HG02852 (cell line): ENCODE data around the gene ASB17.
"Not testable (repeated sequence)": the region's sequence is repeated elsewhere in the genome, so short reads cannot be mapped to it uniquely, and the experiment has no call there.

Experiments
- ATAC-seq: cut with Tn5 transposase; IDR thresholded peaks from one replicate; pipeline ENCODE4 v1.9.1; 2021; ENCODE audit warnings: mild to moderate bottlenecking, moderate library complexity; ENCODE audit not compliant: unreplicated experiment

The ASB17 gene

GRCh38 chr1:75932304-75932703 is at the start of gene ASB17:
TSS of gene ASB17 (minus strand) at chr1:75932404. CDS start at chr1:75932291, 113 bp downstream.
- no peak for ATAC-seq

- peak; percentile 49 for ATAC-seq
Measured at GRCh38 chr1:75980972-75981897, 49.0 kb upstream of the ASB17 start.

GRCh38 chr1:75970631-75971030 is 38.4 kb upstream of the ASB17 start:
- no peak for ATAC-seq

- ATAC-seq = no peak
Measured at GRCh38 chr1:75969550-75969949, 37.3 kb upstream of the ASB17 start.

GRCh38 chr1:75967719-75968118 is 35.5 kb upstream of the ASB17 start:
- peak; percentile 56 for ATAC-seq

- ATAC-seq = no peak
Measured at GRCh38 chr1:75964760-75965408, 32.7 kb upstream of the ASB17 start.

GRCh38 chr1:75964110-75964759 is 32.0 kb upstream of the ASB17 start:
- not testable (repeated sequence) for ATAC-seq

- ATAC-seq = no peak
Measured at GRCh38 chr1:75954586-75954985, 22.4 kb upstream of the ASB17 start.

- ATAC-seq = no peak
Measured at GRCh38 chr1:75953461-75953860, 21.3 kb upstream of the ASB17 start.

- ATAC-seq = no peak
Measured at GRCh38 chr1:75952016-75952415, 19.8 kb upstream of the ASB17 start.

GRCh38 chr1:75950176-75950575 is 18.0 kb upstream of the ASB17 start:
- no peak for ATAC-seq

GRCh38 chr1:75943037-75943436 is 10.8 kb upstream of the ASB17 start:
- not testable (repeated sequence) for ATAC-seq

GRCh38 chr1:75937034-75937433 is 4.8 kb upstream of the ASB17 start:
- peak; percentile 84 for ATAC-seq

GRCh38 chr1:75922698-75923097 is 9.5 kb downstream of the ASB17 start:
- ATAC-seq = no peak

- no peak for ATAC-seq
Measured at GRCh38 chr1:75916834-75917233, 15.4 kb downstream of the ASB17 start.

GRCh38 chr1:75908717-75909152 is 23.5 kb downstream of the ASB17 start:
- ATAC-seq = peak; percentile 80

- no peak for ATAC-seq
Measured at GRCh38 chr1:75901371-75901770, 30.8 kb downstream of the ASB17 start.

- ATAC-seq = no peak
Measured at GRCh38 chr1:75884437-75884836, 47.8 kb downstream of the ASB17 start.

- no peak for ATAC-seq
Measured at GRCh38 chr1:75879985-75880384, 52.2 kb downstream of the ASB17 start.

- ATAC-seq = no peak
Measured at GRCh38 chr1:75870951-75871350, 61.3 kb downstream of the ASB17 start.
